A673 (cell line): ENCODE data around the gene FNBP1L. TPM values are rescaled to one million over a fixed set of nuclear protein-coding genes. Genes with fewer than 3 reads are reported as not detected.

Experiments
- BruUV-seq: library from RNA; stranded (reverse); fragments of 400-500 nt; replicated peaks from 2 replicates; lab custom pipeline; 2021; lab: Mats Ljungman, UMichigan
- CTCF ChIA-PET: fragments of 300-600 bp; sonication (Branson Sonifier 250); formaldehyde crosslinking; loops from one replicate; lab custom pipeline; 2022; ENCODE audit warnings: antibody characterized with exemption; lab: Charles Lee
- POLR2A ChIA-PET: fragments of 300-600 bp; sonication (Branson Sonifier 250); formaldehyde crosslinking; loops from one replicate; lab custom pipeline; 2022; ENCODE audit warnings: antibody characterized with exemption; ENCODE audit not compliant: low non-redundant PET; lab: Charles Lee
- DNase-seq: peaks from one replicate; pipeline ENCODE4 v3.0.0-alpha.2; 2015; ENCODE audit warnings: low spot score
- H3K27ac ChIP-seq: fragments of 200-600 bp; sonication (generic); 2 replicates; pipeline ENCODE4 v1.5.1; 2016; ENCODE audit warnings: mixed run types, low read depth, mild to moderate bottlenecking, mixed read lengths, antibody characterized with exemption, low read length; ENCODE audit not compliant: poor library complexity, severe bottlenecking
- H3K27me3 ChIP-seq: fragments of 200-600 bp; sonication (generic); replicated peaks from 2 replicates; pipeline ENCODE4 v1.6.1; 2017; ENCODE audit warnings: mixed run types, low read depth, mild to moderate bottlenecking, mixed read lengths, antibody characterized with exemption, low read length; ENCODE audit not compliant: insufficient read depth, poor library complexity
- H3K36me3 ChIP-seq: fragments of 200-600 bp; sonication (generic); 2 replicates; pipeline ENCODE4 v1.6.1; 2016; ENCODE audit warnings: mixed run types, mild to moderate bottlenecking, mixed read lengths, antibody characterized with exemption, low read length; ENCODE audit not compliant: insufficient read depth, poor library complexity, severe bottlenecking
- H3K4me1 ChIP-seq: fragments of 200-600 bp; sonication (generic); 2 replicates; pipeline ENCODE4 v1.6.1; 2017; ENCODE audit warnings: mixed run types, mild to moderate bottlenecking, mixed read lengths, antibody characterized with exemption, low read length; ENCODE audit not compliant: insufficient read depth, poor library complexity, severe bottlenecking
- H3K4me3 ChIP-seq: fragments of 200-600 bp; sonication (generic); 2 replicates; pipeline ENCODE4 v1.5.1; 2016; ENCODE audit warnings: low read depth, mixed run types, mild to moderate bottlenecking, mixed read lengths, low read length; ENCODE audit not compliant: poor library complexity, severe bottlenecking
- H3K9me3 ChIP-seq: fragments of 200-600 bp; sonication (generic); 2 replicates; pipeline ENCODE4 v1.6.1; 2016; ENCODE audit warnings: mixed run types, low read depth, mild to moderate bottlenecking, mixed read lengths, antibody characterized with exemption, low read length; ENCODE audit not compliant: poor library complexity, severe bottlenecking
- EZH2 ChIP-seq: fragments of 200-600 bp; sonication (generic); IDR thresholded peaks from 2 replicates; pipeline ENCODE4 v1.6.1; 2017; ENCODE audit warnings: borderline replicate concordance, low read depth, mild to moderate bottlenecking, mixed read lengths, antibody characterized with exemption, low read length; ENCODE audit not compliant: poor library complexity, severe bottlenecking
- intact Hi-C: fragments of 100-400 bp; cut with micrococcal nuclease; formaldehyde crosslinking; loops from one replicate; pipeline ENCODE4 v1.10.0; 2022; ENCODE audit not compliant: unreplicated experiment
- total RNA-seq: library from RNA; stranded (reverse); gene quantifications from 2 replicates; pipeline ENCODE4 v1.2.3, GENCODE V29; 2021
- TF ChIP-seq, protein P1 (sequence below): fragments of 300-800, 200-600 bp; sonication (generic); conservative IDR thresholded peaks from 2 replicates; pipeline ENCODE4 v1.5.1; 2017; ENCODE audit warnings: low read depth, mild to moderate bottlenecking, antibody characterized with exemption, low read length, moderate library complexity, mixed read lengths

Gene FNBP1L
- total RNA-seq, 1 experiment from 2014 or later, result 39.6 TPM

DNA sequence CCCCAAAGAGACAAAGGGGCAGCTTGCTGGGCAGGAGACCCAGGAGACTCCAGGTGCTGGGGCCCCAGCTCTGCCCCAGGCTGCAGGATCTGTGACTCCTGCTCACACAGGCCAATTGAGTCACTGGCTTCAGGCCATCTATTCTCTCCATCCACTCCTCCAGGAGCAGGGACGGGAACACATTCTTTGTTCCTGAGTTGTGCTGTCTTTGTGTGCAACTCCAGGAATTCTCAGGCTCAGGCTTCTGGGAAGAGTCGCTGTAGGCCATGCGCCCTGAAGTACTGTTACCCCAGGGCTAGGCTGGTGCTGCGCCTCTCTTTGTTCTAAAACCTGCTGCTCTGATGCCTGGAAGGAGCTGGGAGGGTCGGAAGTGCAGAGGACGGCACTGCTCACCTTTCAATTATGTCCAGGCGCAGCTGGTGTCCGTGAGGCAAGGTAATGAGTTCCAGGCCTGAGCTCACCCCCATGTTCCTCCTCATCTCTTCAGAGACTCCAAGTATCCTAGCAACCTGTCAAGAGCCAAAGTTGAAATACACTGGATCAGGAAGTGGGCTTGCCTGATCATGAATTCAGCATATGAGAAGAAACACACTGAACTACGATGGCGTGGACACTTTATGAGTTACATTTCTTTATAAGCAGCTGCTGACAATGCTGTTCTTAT is 127.8 kb downstream of the FNBP1L start:
- POLR2A ChIA-PET, result no interaction called here
- Histone ChIP-seq H3K36me3 (no peaks in the 10 kb centered on the region), H3K4me1 (peaks cover 22% of the 10 kb centered on the region), H3K27ac (peak overlapping the region; percentile 41), H3K4me3 (no peak overlapping the region), H3K9me3 (no peaks in the 10 kb centered on the region), H3K27me3 (no peaks in the 10 kb centered on the region)
- no TSS peak for BruUV-seq
- TF ChIP-seq EZH2, result no peak
- CTCF ChIA-PET, result no interaction called here
- intact Hi-C loops, result no loop called here
- DNase-seq, result no peak

- TF ChIP-seq, protein P1, sequence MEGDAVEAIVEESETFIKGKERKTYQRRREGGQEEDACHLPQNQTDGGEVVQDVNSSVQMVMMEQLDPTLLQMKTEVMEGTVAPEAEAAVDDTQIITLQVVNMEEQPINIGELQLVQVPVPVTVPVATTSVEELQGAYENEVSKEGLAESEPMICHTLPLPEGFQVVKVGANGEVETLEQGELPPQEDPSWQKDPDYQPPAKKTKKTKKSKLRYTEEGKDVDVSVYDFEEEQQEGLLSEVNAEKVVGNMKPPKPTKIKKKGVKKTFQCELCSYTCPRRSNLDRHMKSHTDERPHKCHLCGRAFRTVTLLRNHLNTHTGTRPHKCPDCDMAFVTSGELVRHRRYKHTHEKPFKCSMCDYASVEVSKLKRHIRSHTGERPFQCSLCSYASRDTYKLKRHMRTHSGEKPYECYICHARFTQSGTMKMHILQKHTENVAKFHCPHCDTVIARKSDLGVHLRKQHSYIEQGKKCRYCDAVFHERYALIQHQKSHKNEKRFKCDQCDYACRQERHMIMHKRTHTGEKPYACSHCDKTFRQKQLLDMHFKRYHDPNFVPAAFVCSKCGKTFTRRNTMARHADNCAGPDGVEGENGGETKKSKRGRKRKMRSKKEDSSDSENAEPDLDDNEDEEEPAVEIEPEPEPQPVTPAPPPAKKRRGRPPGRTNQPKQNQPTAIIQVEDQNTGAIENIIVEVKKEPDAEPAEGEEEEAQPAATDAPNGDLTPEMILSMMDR, result no peak
- TF ChIP-seq EZH2, result no peak
- intact Hi-C loops, result no loop called here
- Histone ChIP-seq H3K9me3 (no peaks in the 10 kb centered on the region), H3K4me3 (no peak overlapping the region), H3K27me3 (no peaks in the 10 kb centered on the region), H3K36me3 (no peaks in the 10 kb centered on the region), H3K4me1 (peaks cover 22% of the 10 kb centered on the region), H3K27ac (peak overlapping the region; percentile 41)
- BruUV-seq, result no TSS peak
- DNase-seq, result peak; percentile 76
- CTCF ChIA-PET, result no interaction called here
- POLR2A ChIA-PET, result no interaction called here
Measured at GRCh38 chr1:93576346-93576745, 128.4 kb downstream of the FNBP1L start.

DNA sequence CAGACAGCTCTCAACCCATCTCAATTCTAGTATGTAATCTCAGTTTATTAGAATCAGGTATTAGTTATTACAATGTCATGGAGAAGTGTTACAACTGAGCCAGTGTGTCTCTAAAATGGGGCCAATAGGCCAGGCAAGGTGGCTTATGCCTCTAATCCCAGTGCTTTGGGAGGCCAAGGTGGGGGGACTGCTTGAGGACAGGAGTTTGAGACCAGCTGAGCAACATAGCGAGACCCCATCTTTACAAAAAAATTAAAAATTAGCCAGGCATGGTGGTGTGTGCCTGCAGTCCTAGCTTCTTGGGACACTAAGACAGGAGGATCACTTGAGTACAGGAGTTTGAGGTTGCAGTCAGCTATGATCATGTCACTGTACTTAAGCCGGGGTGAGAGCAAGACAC is 128.8 kb downstream of the FNBP1L start:
- POLR2A ChIA-PET, result no interaction called here
- H3K27ac ChIP-seq, result peak overlapping the region; percentile 41
- H3K4me3 ChIP-seq, result no peak overlapping the region
- intact Hi-C loops, result no loop called here
- TF ChIP-seq, protein P1, result no peak
- no peak for TF ChIP-seq EZH2
- DNase-seq, result no peak
- H3K9me3 ChIP-seq, result no peaks in the 10 kb centered on the region
- CTCF ChIA-PET, result no interaction called here
- no TSS peak for BruUV-seq
- H3K4me1 ChIP-seq, result peaks cover 22% of the 10 kb centered on the region
- no peaks in the 10 kb centered on the region for H3K36me3 ChIP-seq
- H3K27me3 ChIP-seq, result no peaks in the 10 kb centered on the region
